ENCODE data around the gene SPSB2. TPM values are rescaled to one million over a fixed set of nuclear protein-coding genes. Genes with fewer than 3 reads are reported as not detected.

Gene SPSB2
- total RNA-seq, 1 donor, result 11.9 TPM

GRCh38 chr12:6851153-6851920 is 21.8 kb downstream of the SPSB2 start, which contains the start of gene CDCA3:
Gene CDCA3 (minus strand): TSS chr12:6851286. CDS start chr12:6850952, 334 bp downstream.
- Histone ChIP-seq H3K4me1 (ENCODE audit: insufficient read depth, low read length) (peaks cover 26% of the 10 kb centered on the region), H3K4me3 (ENCODE audit: insufficient read depth, low read length) (peak within 1 kb of the TSS; percentile 84), H3K9me3 (ENCODE audit: low read depth, low read length) (no peaks in the 10 kb centered on the region), H3K27ac (ENCODE audit: low read depth, low read length) (peak within 1 kb of the TSS; percentile 90), H2AFZ (ENCODE audit: low read length) (peak within 1 kb of the TSS; percentile 95), H3K79me2 (ENCODE audit: insufficient read depth, low read length) (peaks cover 64% of the 10 kb centered on the region), H3K27me3 (ENCODE audit: insufficient read depth, low read length) (no peaks in the 10 kb centered on the region), H3K4me2 (ENCODE audit: insufficient read depth, low read length) (peak within 1 kb of the TSS; percentile 99), H4K20me1 (ENCODE audit: insufficient read depth, low read length) (peaks cover 3% of the 10 kb centered on the region), H3K36me3 (ENCODE audit: insufficient read depth, low read length) (peaks cover 50% of the 10 kb centered on the region)
- TF ChIP-seq, protein P1, sequence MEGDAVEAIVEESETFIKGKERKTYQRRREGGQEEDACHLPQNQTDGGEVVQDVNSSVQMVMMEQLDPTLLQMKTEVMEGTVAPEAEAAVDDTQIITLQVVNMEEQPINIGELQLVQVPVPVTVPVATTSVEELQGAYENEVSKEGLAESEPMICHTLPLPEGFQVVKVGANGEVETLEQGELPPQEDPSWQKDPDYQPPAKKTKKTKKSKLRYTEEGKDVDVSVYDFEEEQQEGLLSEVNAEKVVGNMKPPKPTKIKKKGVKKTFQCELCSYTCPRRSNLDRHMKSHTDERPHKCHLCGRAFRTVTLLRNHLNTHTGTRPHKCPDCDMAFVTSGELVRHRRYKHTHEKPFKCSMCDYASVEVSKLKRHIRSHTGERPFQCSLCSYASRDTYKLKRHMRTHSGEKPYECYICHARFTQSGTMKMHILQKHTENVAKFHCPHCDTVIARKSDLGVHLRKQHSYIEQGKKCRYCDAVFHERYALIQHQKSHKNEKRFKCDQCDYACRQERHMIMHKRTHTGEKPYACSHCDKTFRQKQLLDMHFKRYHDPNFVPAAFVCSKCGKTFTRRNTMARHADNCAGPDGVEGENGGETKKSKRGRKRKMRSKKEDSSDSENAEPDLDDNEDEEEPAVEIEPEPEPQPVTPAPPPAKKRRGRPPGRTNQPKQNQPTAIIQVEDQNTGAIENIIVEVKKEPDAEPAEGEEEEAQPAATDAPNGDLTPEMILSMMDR (IDR thresholded peaks at IDR 0.05; ENCODE audit: extremely low read depth, low read depth, low read length), result no peak
- DNase-seq (ENCODE audit: insufficient read length, low spot score, missing footprints), result peak; percentile 100

DNA sequence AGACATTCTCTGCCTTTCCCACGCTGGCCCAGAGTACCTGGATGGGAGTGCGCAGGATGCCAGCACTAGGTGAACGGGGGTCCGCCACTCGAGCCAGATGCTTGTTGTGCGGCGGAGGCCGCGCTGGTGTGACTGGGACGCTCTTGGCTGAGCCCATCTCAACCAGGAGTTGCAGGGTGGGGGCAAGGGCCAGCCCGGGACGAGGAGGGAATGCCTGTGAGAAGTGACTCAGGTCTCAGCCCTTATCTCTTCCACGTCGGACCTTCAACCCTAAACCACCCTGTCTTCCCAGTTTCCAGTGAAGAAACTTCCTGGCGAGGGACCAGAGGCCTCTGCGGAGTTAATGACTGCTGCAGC is 22.3 kb downstream of the SPSB2 start:
- Histone ChIP-seq H2AFZ (ENCODE audit: low read length) (no peak overlapping the region), H4K20me1 (ENCODE audit: insufficient read depth, low read length) (peaks cover 3% of the 10 kb centered on the region), H3K36me3 (ENCODE audit: insufficient read depth, low read length) (peaks cover 52% of the 10 kb centered on the region), H3K4me2 (ENCODE audit: insufficient read depth, low read length) (peak overlapping the region; percentile 99), H3K27ac (ENCODE audit: low read depth, low read length) (peak overlapping the region; percentile 90), H3K27me3 (ENCODE audit: insufficient read depth, low read length) (no peaks in the 10 kb centered on the region), H3K9me3 (ENCODE audit: low read depth, low read length) (no peaks in the 10 kb centered on the region), H3K4me3 (ENCODE audit: insufficient read depth, low read length) (peak overlapping the region; percentile 84), H3K4me1 (ENCODE audit: insufficient read depth, low read length) (peaks cover 26% of the 10 kb centered on the region), H3K79me2 (ENCODE audit: insufficient read depth, low read length) (peaks cover 59% of the 10 kb centered on the region)
- peak; percentile 66 for DNase-seq (ENCODE audit: insufficient read length, low spot score, missing footprints)
- TF ChIP-seq, protein P1 (IDR thresholded peaks at IDR 0.05; ENCODE audit: extremely low read depth, low read depth, low read length), result no peak

GRCh38 chr12:6849976-6850560 is 23.0 kb downstream of the SPSB2 start:
- Histone ChIP-seq H4K20me1 (ENCODE audit: insufficient read depth, low read length) (peaks cover 3% of the 10 kb centered on the region), H3K9me3 (ENCODE audit: low read depth, low read length) (no peaks in the 10 kb centered on the region), H2AFZ (ENCODE audit: low read length) (no peak overlapping the region), H3K4me1 (ENCODE audit: insufficient read depth, low read length) (peaks cover 26% of the 10 kb centered on the region), H3K79me2 (ENCODE audit: insufficient read depth, low read length) (peaks cover 52% of the 10 kb centered on the region), H3K36me3 (ENCODE audit: insufficient read depth, low read length) (peaks cover 52% of the 10 kb centered on the region), H3K27ac (ENCODE audit: low read depth, low read length) (peak overlapping the region; percentile 90), H3K27me3 (ENCODE audit: insufficient read depth, low read length) (no peaks in the 10 kb centered on the region), H3K4me2 (ENCODE audit: insufficient read depth, low read length) (peak overlapping the region; percentile 99), H3K4me3 (ENCODE audit: insufficient read depth, low read length) (peak overlapping the region; percentile 84)
- peak; percentile 50 for DNase-seq (ENCODE audit: insufficient read length, low spot score, missing footprints)
- TF ChIP-seq, protein P1 (IDR thresholded peaks at IDR 0.05; ENCODE audit: extremely low read depth, low read depth, low read length), result no peak

GRCh38 chr12:6849427-6849826 is 23.7 kb downstream of the SPSB2 start:
- TF ChIP-seq, protein P1 (IDR thresholded peaks at IDR 0.05; ENCODE audit: extremely low read depth, low read depth, low read length), result no peak
- Histone ChIP-seq H3K9me3 (ENCODE audit: low read depth, low read length) (no peaks in the 10 kb centered on the region), H3K79me2 (ENCODE audit: insufficient read depth, low read length) (peaks cover 46% of the 10 kb centered on the region), H3K27me3 (ENCODE audit: insufficient read depth, low read length) (no peaks in the 10 kb centered on the region), H3K4me1 (ENCODE audit: insufficient read depth, low read length) (peaks cover 26% of the 10 kb centered on the region), H4K20me1 (ENCODE audit: insufficient read depth, low read length) (peaks cover 3% of the 10 kb centered on the region), H3K4me2 (ENCODE audit: insufficient read depth, low read length) (peak overlapping the region; percentile 99), H3K4me3 (ENCODE audit: insufficient read depth, low read length) (no peak overlapping the region), H2AFZ (ENCODE audit: low read length) (no peak overlapping the region), H3K27ac (ENCODE audit: low read depth, low read length) (no peak overlapping the region), H3K36me3 (ENCODE audit: insufficient read depth, low read length) (peaks cover 56% of the 10 kb centered on the region)
- no peak for DNase-seq (ENCODE audit: insufficient read length, low spot score, missing footprints)

Measured in osteoblast (primary cell).